HG02588 (cell line): ENCODE measurements around the gene UGGT2.
"Not testable (repeated sequence)": the region's sequence is repeated elsewhere in the genome, so short reads cannot be mapped to it uniquely, and the experiment has no call there.

ENCODE experiments used
- ATAC-seq: cut with Tn5 transposase; IDR thresholded peaks from one replicate; pipeline ENCODE4 v1.9.1; 2021; ENCODE audit warnings: mild to moderate bottlenecking, moderate library complexity; ENCODE audit not compliant: unreplicated experiment

UGGT2 gene

GRCh38 chr13:95902741-95903140, 150.5 kb downstream of the UGGT2 start:
- no peak for ATAC-seq

GRCh38 chr13:95898256-95898655, 154.9 kb downstream of the UGGT2 start:
- ATAC-seq, result no peak

GRCh38 chr13:95896301-95896700, 156.9 kb downstream of the UGGT2 start:
- ATAC-seq, result no peak

DNA sequence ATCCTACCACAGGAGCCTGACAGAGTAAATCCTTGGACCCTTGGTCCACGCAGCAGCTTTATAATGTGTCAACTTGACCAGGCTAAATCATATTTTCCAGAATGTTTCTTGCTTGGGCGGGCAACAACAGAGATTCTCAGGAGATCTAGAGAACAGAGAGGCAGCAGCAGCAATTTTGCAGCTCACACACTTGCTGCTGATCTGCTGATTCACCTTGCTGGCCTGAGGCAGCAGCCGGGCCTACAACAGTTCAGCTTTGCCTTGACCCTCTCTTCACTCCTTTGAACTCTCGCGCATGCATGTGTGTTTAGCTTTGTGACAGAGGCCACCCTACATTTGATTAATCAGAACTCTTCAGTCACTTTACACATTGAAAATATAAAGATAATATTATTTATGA, 159.3 kb downstream of the UGGT2 start:
- ATAC-seq, result no peak

DNA sequence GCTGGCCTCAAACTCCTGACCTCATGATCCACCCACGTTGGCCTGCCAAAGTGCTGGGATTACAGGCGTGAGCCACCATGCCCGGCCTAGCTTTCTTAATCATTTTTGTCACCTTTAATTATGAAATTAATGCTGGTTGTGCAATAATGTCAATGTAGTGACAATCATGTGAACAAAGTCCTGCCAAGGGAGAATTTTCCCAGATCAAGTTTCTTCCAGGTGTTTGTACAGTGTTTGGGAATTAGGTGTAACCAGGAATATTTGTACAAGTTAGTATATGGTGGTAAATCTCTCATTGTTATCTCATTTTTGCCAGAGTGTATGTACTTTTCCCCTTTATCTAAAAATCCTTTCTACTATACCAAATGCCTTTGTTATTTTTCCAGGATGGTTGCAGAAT, 171.1 kb downstream of the UGGT2 start:
- no peak for ATAC-seq

- ATAC-seq, result no peak
These were observed 172.9 kb downstream of the UGGT2 start for GRCh38 chr13:95880331-95880730.

DNA sequence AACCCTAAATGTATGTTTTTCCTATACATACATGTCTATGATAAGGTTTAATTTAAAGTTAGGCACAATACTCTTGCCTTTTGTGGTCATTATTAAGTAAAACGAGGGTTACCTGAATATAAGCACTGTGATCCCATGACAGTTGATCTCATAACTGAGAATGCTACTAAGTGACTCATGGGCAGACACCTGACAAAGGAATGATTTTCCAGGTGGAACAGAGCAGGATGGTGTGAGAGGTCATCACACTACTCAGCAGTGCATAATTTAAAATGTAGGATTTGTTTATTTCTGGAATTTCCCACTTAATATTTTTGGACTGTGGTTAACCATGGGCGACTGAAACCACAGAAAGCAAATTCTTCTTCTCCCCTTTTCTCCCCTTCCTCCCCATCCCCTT, 178.9 kb downstream of the UGGT2 start:
- ATAC-seq, result no peak

DNA sequence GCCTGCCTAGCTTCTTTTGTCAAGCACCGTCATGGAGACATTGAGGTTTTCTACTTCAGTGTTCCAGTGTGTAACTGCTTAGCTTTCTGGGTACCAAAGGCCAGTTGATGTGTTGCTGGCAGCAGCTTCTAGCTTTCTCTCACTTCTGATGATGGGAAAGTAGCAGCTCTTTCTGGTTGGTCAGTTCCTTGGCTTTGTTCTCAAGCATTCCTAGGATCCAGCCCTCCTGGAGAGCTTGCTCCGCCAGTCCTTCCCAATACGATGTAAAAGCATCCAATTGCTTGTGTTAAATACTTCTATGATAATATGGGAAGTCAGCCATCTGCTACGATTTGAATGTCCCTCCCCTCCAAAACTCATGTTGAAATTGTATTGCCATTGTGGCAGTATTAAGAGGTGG, 182.8 kb downstream of the UGGT2 start:
- no peak for ATAC-seq

DNA sequence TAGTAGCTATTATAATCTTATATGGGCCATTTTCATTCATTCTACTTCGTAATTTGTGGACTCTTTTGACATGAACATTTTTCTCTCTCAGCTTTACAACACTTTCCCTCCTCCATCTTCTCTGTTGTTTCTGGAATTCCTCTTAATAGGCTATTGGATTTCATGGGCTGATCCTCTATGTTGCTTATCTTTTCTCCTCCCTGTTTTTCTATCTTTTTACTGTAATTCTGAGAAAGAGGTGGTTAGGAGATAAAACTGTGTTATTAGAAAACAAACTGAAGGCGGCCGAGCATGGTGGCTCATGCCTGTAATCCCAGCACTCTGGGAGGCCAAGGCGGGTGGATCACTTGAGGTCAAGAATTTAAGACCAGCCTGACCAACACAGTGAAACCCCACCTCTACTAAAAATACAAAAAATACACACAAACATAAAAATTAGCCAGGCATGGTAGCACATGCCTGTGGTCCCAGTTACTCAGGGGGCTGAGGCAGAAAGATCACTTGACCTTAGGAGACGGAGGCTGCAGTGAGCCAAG, 188.1 kb downstream of the UGGT2 start:
- no peak for ATAC-seq

DNA sequence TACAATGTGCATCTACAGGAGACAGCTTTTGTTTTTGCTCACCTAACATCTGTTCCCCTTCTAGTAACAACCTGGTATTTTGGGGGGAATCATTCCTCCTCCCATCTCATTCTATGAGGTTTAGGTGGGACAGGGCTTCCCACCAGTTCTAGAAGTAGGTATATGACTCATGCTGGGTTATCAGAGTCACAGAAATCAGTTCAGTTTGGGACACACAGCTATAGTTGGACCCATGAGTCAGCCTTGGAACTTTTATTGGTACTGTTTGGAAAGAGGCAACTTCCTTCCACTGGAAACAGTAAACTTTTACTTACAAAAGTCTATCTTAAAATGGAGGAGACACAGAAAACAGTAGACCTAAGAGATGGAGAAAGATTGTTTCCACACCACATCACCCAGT, 190.8 kb downstream of the UGGT2 start:
- no peak for ATAC-seq

- no peak for ATAC-seq
These were observed 191.9 kb downstream of the UGGT2 start for GRCh38 chr13:95861296-95861695.

GRCh38 chr13:95858286-95859075, 194.7 kb downstream of the UGGT2 start:
- ATAC-seq, result no peak

DNA sequence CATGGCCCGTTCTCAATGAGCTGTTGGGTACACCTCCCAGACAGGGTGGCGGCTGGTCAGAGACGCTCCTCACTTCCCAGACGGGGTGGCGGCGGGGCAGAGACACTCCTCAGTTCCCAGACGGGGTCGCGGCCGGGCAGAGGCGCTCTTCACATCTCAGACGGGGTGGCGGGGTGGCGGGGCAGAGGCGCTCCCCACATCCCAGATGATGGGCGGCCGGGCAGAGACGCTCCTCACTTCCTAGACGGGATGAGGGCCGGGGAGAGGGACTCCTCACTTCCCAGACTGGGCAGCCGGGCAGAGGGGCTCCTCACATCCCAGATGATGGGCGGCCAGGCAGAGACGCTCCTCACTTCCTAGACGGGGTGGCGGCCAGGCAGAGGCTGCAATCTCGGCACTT, 207.5 kb downstream of the UGGT2 start:
- ATAC-seq, result not testable (repeated sequence)

DNA sequence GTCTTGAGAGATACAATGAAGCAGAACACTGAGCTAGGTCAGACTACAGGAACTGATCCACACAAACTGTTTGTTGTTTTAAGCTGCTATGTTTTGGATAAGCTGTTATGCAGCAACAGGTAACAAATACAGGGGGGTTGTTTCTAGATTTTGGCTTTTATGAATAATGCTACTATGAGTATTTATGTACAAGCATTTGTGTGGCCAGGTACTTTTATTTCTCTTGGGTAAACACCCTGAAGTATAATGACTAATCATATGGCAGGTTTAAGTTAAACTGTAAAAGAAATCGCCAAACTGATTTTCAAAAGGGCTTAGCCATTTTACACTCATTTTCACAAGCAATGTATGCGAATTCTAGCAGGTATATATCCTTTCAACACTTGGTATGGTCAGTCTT, 210.3 kb downstream of the UGGT2 start:
- ATAC-seq, result no peak

DNA sequence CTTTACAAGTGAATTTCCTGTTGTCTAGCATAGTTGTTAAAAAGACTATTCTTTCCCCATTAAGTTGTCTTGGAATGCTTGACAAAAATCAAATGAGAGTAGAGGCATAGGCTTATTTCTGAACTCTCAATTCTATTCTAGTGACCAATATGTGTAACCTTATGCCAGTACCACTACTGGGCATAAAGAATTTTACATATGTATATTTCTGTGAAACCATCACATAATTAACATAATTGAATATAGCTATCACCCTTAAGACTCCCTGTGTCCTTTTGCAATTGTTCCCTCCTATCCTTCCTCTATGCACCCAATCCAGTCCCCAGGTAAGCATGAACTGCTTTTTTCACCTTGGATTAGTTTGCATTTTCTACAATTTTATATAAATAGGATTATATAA, 211.3 kb downstream of the UGGT2 start:
- no peak for ATAC-seq

DNA sequence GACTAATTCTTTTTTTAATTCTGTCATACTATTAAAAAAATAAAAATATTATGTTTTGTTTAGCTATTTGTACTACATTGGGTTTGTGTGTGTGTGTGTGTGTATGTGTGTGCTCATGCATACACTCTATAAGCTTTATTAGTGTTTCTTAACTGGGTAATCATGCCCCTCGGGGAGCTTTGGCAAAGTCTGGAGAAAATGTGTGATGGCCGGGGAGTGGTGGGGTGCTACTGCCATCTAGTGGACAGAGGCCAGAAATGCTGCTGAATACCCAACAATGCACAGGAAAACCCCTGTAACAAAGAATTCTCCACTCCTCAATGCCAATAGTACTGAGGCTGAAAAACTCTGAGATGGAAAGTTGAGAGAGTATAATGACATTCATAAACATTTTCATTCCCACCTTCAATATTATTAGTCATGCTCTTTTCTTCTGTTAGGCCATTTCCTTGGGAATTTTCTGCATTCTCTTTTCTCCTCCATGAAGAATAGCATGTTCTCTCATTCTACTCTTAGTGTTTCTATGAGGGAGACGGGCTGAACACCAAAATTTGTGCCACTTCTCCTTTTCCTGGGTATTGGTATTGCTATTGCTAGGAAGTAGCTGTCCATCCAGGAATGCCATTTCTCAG, 219.0 kb downstream of the UGGT2 start:
- ATAC-seq, result peak; percentile 92

GRCh38 chr13:95833719-95834118, 219.5 kb downstream of the UGGT2 start:
- peak; percentile 2 for ATAC-seq

- no peak for ATAC-seq
These were observed 220.1 kb downstream of the UGGT2 start for GRCh38 chr13:95833126-95833525.

DNA sequence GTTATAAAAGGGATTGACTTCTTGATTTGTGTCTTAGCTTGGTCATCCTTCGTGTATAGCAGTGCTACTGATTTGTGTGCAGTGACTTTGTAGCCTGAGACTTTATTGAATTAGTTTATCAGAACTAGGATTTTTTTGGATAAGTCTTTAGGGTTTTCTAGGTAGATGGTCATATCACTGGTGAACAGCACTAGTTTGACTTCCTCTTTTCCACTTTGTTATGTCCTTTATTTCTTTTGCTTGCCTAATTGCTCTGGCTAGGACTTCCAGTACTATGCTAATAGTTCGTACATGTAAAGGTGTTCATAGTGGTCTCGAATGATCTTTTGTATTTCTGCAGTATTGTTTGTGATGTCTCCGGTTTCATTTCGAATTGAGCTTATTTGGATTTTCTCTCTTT, 230.9 kb downstream of the UGGT2 start:
- ATAC-seq, result no peak

GRCh38 chr13:95814495-95814894, 238.7 kb downstream of the UGGT2 start:
- ATAC-seq, result no peak

DNA sequence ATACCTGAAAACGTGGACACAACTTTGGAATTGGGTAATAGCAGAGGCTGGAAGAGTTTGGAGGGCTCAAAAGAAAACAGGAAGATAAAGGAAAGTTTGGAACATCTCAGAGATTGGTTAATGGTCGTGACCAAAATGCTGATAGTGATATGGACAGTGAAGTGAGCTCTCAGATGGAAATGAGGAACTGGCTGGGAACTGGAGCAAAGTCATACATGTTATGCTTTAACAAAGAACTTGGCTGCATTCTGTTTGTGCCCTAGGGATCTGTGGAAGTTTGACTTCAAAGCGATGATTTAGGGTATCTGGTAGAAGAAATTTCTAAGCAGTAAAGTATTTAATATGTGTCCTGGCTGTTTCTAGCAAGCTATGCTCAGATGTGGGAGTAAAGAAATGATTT, 240.1 kb downstream of the UGGT2 start:
- no peak for ATAC-seq

DNA sequence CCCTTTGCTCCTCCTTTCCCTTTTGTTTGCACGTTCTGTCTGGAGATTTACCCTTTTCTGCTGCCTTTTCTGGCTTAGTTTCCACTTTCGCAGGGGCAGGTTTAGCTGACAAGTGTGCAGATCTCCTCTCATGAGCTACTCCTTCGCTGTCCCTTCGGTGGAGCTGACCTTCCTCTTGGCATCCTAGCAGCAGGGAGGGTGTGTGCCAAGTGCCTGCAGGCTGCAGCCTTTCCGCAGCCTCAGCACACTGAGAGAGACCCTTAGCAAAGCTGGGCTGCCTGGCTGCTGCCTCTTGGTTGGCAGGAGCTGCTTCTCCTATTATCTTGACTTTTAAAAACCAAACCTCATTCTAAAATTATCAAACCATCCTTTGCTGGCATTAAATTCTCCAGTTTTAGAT, 243.8 kb downstream of the UGGT2 start:
- no peak for ATAC-seq
